H1 (cell line): ENCODE data around the gene MFAP3L. TPM values are rescaled to one million over a fixed set of nuclear protein-coding genes. Genes with fewer than 3 reads are reported as not detected.

Experiments used
- polyA plus RNA-seq, 7 experiments: library from polyadenylated mRNA; depleted of rRNA in 3 of 7; stranded (reverse) in 5 of 7; unstranded in 2 of 7; fragments of >200 nt in 5 of 7; fragments of 200-250 nt in 2 of 7; gene quantifications; 1 replicate in 5 of 7; 2 replicates in 1 of 7; 4 replicates in 1 of 7; pipeline versions ENCODE4 v1.2.1 to v1.2.3, GENCODE V29; 2011 to 2013; ENCODE audit warnings: missing spikeins in 2 of 7, mixed read lengths in 2 of 7
- total RNA-seq: library from RNA; stranded (reverse); fragmentation: NEBNext Ultra II Directional; extraction: Animal tissue kit (Norgen Biotek cat#: 25700); gene quantifications from 2 replicates; pipeline ENCODE4 v1.2.1, GENCODE V29; 2021
- TF ChIP-seq, protein P1 (sequence below), 3 experiments: IDR thresholded peaks; 1 replicate in 2 of 3; 2 replicates in 1 of 3; pipeline versions ENCODE4 v1.5.1 to v1.6.1; 2011; ENCODE audit warnings: low read length in 3 of 3, mild to moderate bottlenecking in 3 of 3, inconsistent platforms in 2 of 3, low read depth in 1 of 3, moderate library complexity in 1 of 3; ENCODE audit not compliant: insufficient read depth in 1 of 3; ENCODE audit errors: control extremely low read depth in 1 of 3

The MFAP3L gene
- total and polyA plus RNA-seq, 2 of the 8 experiments (the other 6 are each of a cell fraction or from before 2014, with no cell fraction given), result 7.0 to 9.8 TPM

DNA sequence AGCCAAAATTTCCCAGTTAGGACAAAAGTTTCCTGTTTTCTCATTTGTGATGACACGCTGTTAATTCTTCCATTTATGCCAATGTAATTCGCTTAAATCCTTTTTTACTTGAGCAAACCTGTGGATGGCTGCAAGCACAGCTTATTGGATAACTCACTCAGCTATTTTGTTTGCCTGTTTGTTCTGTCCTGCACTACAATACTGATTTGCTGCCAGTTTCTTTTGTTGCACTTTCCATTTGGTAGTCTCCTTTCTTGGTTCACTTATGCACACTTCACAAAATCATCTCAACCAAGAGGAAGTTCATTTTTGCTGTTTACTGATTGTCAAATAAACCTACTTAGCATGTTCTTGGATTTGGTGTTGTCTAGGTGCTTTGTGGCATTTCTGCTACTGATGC, 40.3 kb downstream of the MFAP3L start (continued):
- TF ChIP-seq, protein P1, sequence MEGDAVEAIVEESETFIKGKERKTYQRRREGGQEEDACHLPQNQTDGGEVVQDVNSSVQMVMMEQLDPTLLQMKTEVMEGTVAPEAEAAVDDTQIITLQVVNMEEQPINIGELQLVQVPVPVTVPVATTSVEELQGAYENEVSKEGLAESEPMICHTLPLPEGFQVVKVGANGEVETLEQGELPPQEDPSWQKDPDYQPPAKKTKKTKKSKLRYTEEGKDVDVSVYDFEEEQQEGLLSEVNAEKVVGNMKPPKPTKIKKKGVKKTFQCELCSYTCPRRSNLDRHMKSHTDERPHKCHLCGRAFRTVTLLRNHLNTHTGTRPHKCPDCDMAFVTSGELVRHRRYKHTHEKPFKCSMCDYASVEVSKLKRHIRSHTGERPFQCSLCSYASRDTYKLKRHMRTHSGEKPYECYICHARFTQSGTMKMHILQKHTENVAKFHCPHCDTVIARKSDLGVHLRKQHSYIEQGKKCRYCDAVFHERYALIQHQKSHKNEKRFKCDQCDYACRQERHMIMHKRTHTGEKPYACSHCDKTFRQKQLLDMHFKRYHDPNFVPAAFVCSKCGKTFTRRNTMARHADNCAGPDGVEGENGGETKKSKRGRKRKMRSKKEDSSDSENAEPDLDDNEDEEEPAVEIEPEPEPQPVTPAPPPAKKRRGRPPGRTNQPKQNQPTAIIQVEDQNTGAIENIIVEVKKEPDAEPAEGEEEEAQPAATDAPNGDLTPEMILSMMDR (IDR thresholded peaks at IDR 0.05; ENCODE audit: control extremely low read depth in 1 of 3, insufficient read depth in 1 of 3, low read depth in 1 of 3, low read length in 3 of 3), result no peak
